Measurements from ENCODE around the gene KHDRBS2. TPM values are rescaled to one million over a fixed set of nuclear protein-coding genes. Genes with fewer than 3 reads are reported as not detected.

Gene KHDRBS2
- polyA plus RNA-seq, 1 donor (not counting 4 experiments of a cell fraction or from before 2014, with no cell fraction given): not detected

DNA sequence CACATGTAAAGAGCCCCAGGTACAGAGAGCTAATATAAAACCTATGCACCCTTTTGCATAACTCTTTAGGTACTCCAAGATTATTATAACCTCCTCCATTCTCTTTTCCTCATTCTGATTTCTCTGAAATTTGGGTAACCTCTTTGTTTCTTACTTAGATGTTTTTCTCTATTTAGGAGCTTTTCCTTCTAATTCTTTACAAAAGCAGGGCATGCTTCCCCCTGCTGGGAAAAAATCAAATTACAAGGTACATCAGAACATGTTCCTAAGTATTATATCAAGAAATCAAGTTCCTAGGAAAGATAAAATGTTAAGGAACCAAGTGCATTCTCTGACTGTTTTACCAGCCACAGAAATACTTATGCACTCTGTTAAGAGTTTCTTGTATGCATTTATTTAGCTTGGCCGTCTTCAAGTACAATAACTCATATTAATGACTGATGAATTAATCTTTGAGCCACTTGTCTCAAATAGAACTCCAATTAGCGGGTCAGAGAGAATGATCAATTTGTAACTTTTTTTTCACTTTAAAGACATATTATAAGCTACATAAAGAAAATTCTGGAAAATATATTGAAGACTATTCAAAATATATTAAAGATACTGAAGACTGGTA lies 2.1 kb downstream of the KHDRBS2 start:
- TF ChIP-seq CTCF (optimal IDR thresholded peaks at IDR 0.05 in 1 of 3, IDR thresholded peaks at IDR 0.05 in 1 of 3, conservative IDR thresholded peaks at IDR 0.05 in 1 of 3; ENCODE audit: extremely low read depth in 1 of 3, insufficient read depth in 2 of 3, low read length in 3 of 3) (peak in 2 of 3 experiments; percentile 37), EZH2 (IDR thresholded peaks at IDR 0.05; ENCODE audit: low read length) (no peak)
- no peak overlapping the region for H2AFZ ChIP-seq (ENCODE audit: control insufficient read depth, low read length)
- H3K4me2 ChIP-seq (ENCODE audit: control insufficient read depth, extremely low read depth, insufficient read depth, low read depth, low read length): no peak overlapping the region
- H3K9me1 ChIP-seq (ENCODE audit: control insufficient read depth, extremely low read depth, insufficient read depth, low read length): no peaks in the 10 kb centered on the region
- H3K9me3 ChIP-seq (ENCODE audit: control insufficient read depth, low read depth, low read length): no peaks in the 10 kb centered on the region
- H3K9ac ChIP-seq (ENCODE audit: control insufficient read depth, extremely low read depth, insufficient read depth, low read length): no peak overlapping the region
- H3K36me3 ChIP-seq (ENCODE audit: control insufficient read depth in 2 of 2, extremely low read depth in 1 of 2, insufficient read depth in 2 of 2, low read length in 2 of 2): no peaks in the 10 kb centered on the region
- no peak overlapping the region for H3K4me3 ChIP-seq (ENCODE audit: control insufficient read depth in 2 of 3, extremely low read depth in 1 of 3, insufficient read depth in 2 of 3, low read depth in 1 of 3, low read length in 3 of 3)
- H3K27ac ChIP-seq (ENCODE audit: control insufficient read depth, insufficient read depth, low read length): no peak overlapping the region
- H3K79me2 ChIP-seq (ENCODE audit: control insufficient read depth, insufficient read depth, low read length): no peaks in the 10 kb centered on the region
- H3K27me3 ChIP-seq (ENCODE audit: control insufficient read depth, extremely low read depth, insufficient read depth, low read length): peaks cover 11% of the 10 kb centered on the region
- DNase-seq (ENCODE audit: low read depth, low spot score) (no peak), FAIRE-seq (no peak)
- dilution Hi-C loops (cut with MboI; ENCODE audit: extremely low pct_ligation_motif_present, low sequenced_read_pairs): no loop called here
- H4K20me1 ChIP-seq (ENCODE audit: control insufficient read depth, extremely low read depth, insufficient read depth, low read length): no peaks in the 10 kb centered on the region
- no peaks in the 10 kb centered on the region for H3K4me1 ChIP-seq (ENCODE audit: control insufficient read depth, extremely low read depth, insufficient read depth, low read length)

GRCh38 chr6:62283365-62283764 lies 2.7 kb downstream of the KHDRBS2 start:
- FAIRE-seq: no peak

More at GRCh38 chr6:62283365-62283764, 2.7 kb downstream of the KHDRBS2 start:
- Histone ChIP-seq H3K9me3 (ENCODE audit: control insufficient read depth, low read depth, low read length) (no peaks in the 10 kb centered on the region), H3K9me1 (ENCODE audit: control insufficient read depth, extremely low read depth, insufficient read depth, low read length) (no peaks in the 10 kb centered on the region), H3K4me1 (ENCODE audit: control insufficient read depth, extremely low read depth, insufficient read depth, low read length) (no peaks in the 10 kb centered on the region), H3K79me2 (ENCODE audit: control insufficient read depth, insufficient read depth, low read length) (no peaks in the 10 kb centered on the region), H2AFZ (ENCODE audit: control insufficient read depth, low read length) (no peak overlapping the region), H3K4me2 (ENCODE audit: control insufficient read depth, extremely low read depth, insufficient read depth, low read depth, low read length) (no peak overlapping the region), H3K27me3 (ENCODE audit: control insufficient read depth, extremely low read depth, insufficient read depth, low read length) (peaks cover 11% of the 10 kb centered on the region), H3K4me3 (ENCODE audit: control insufficient read depth in 2 of 3, extremely low read depth in 1 of 3, insufficient read depth in 2 of 3, low read depth in 1 of 3, low read length in 3 of 3) (no peak overlapping the region), H3K9ac (ENCODE audit: control insufficient read depth, extremely low read depth, insufficient read depth, low read length) (no peak overlapping the region), H3K27ac (ENCODE audit: control insufficient read depth, insufficient read depth, low read length) (no peak overlapping the region), H4K20me1 (ENCODE audit: control insufficient read depth, extremely low read depth, insufficient read depth, low read length) (no peaks in the 10 kb centered on the region), H3K36me3 (ENCODE audit: control insufficient read depth in 2 of 2, extremely low read depth in 1 of 2, insufficient read depth in 2 of 2, low read length in 2 of 2) (no peaks in the 10 kb centered on the region)
- DNase-seq (ENCODE audit: low read depth, low spot score): no peak
- TF ChIP-seq EZH2 (IDR thresholded peaks at IDR 0.05; ENCODE audit: low read length) (no peak), CTCF (optimal IDR thresholded peaks at IDR 0.05 in 1 of 3, IDR thresholded peaks at IDR 0.05 in 1 of 3, conservative IDR thresholded peaks at IDR 0.05 in 1 of 3; ENCODE audit: extremely low read depth in 1 of 3, insufficient read depth in 2 of 3, low read length in 3 of 3) (no peak)
- dilution Hi-C loops (cut with MboI; ENCODE audit: extremely low pct_ligation_motif_present, low sequenced_read_pairs): no loop called here
